Measurements from ENCODE around the gene CD2AP.

GRCh38 chr6:47476781-47477496 lies 650 bp upstream of the CD2AP start:
- TF ChIP-seq SIN3A (IDR thresholded peaks at IDR 0.05; ENCODE audit: borderline replicate concordance, insufficient read depth, low read depth, low read length): no peak
- no peak for TF ChIP-seq CTCF (IDR thresholded peaks at IDR 0.05)
- TF ChIP-seq POLR2AphosphoS5 (IDR thresholded peaks at IDR 0.05; ENCODE audit: low read depth, low read length): no peak
- no peak for TF ChIP-seq REST (IDR thresholded peaks at IDR 0.05; ENCODE audit: insufficient read depth in 1 of 2, low read depth in 2 of 2, low read length in 1 of 2)

Measured in Panc1 (cell line).